Parathyroid adenoma (tissue), 2 donors: ENCODE results near the gene OGT.

Experiments used
- H2AFZ ChIP-seq: fragments of 300-600 bp; sonication (generic); one replicate; pipeline ENCODE4 v1.7.0; 2017; ENCODE audit warnings: antibody characterized with exemption, mild to moderate bottlenecking
- H3K27ac ChIP-seq: fragments of 300-600 bp; sonication (generic); one replicate; pipeline ENCODE4 v1.7.0; 2017
- H3K27me3 ChIP-seq: fragments of 300-600 bp; sonication (generic); one replicate; pipeline ENCODE4 v1.7.0; 2017; ENCODE audit warnings: low read length; ENCODE audit not compliant: control insufficient read depth, insufficient read depth
- H3K36me3 ChIP-seq: fragments of 300-600 bp; sonication (generic); one replicate; pipeline ENCODE4 v1.7.0; 2017; ENCODE audit warnings: low read length; ENCODE audit not compliant: control insufficient read depth, insufficient read depth
- H3K4me1 ChIP-seq: fragments of 300-600 bp; sonication (generic); one replicate; pipeline ENCODE4 v1.7.0; 2017; ENCODE audit warnings: control low read depth
- H3K4me2 ChIP-seq: fragments of 300-600 bp; sonication (generic); one replicate; pipeline ENCODE4 v1.7.0; 2017; ENCODE audit warnings: low read length
- H3K4me3 ChIP-seq: fragments of 300-600 bp; sonication (generic); one replicate; pipeline ENCODE4 v1.7.0; 2017; ENCODE audit warnings: low read depth, low read length
- H3K79me2 ChIP-seq: fragments of 300-600 bp; sonication (generic); one replicate; pipeline ENCODE4 v1.7.0; 2017; ENCODE audit warnings: control low read depth
- H3K9ac ChIP-seq: fragments of 300-600 bp; sonication (generic); one replicate; pipeline ENCODE4 v1.7.0; 2017; ENCODE audit warnings: mild to moderate bottlenecking
- H3K9me3 ChIP-seq: fragments of 300-600 bp; sonication (generic); one replicate; pipeline ENCODE4 v1.7.0; 2017; ENCODE audit warnings: low read length; ENCODE audit not compliant: control insufficient read depth
- TF ChIP-seq, protein P1 (sequence below): fragments of 300-600 bp; sonication (generic); IDR thresholded peaks from one replicate; pipeline ENCODE4 v1.7.0; 2017; ENCODE audit warnings: antibody characterized with exemption, mild to moderate bottlenecking
- donor health status: primary hyperparathyroidism.

OGT gene

DNA sequence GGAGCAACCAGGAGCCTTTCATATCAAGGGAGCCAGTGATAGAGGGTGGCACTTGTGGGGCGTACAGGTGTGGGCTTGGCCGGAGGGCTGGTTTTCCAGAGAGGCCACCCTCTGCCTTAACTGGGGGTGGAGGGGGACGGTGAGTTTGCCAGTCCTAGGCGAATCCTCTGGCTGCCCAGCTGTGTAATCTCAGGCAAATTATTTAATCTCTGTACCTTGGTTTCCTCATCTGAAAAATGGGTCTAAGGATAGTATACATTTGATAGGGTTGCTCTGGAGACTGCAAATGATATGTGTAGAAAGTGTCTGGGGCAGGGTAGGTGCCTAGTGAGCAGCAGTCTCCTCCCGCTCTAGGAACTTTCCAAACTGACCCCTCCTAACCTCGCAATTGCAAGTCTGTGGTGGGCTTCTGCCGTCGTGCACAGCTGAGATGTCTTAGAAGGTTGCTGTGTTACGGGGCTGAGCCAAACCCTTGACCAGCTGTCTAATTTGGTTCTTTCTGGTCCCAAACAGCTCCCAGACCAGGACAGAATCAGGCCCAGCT is 89.2 kb downstream of the OGT start:
- Histone ChIP-seq H2AFZ (no peak overlapping the region), H3K9ac (no peak overlapping the region), H3K27me3 (no peaks in the 10 kb centered on the region), H3K4me3 (no peak overlapping the region), H3K4me2 (no peak overlapping the region), H3K36me3 (no peaks in the 10 kb centered on the region), H3K27ac (no peak overlapping the region), H3K4me1 (no peaks in the 10 kb centered on the region), H3K9me3 (no peaks in the 10 kb centered on the region), H3K79me2 (no peaks in the 10 kb centered on the region)
- TF ChIP-seq, protein P1, sequence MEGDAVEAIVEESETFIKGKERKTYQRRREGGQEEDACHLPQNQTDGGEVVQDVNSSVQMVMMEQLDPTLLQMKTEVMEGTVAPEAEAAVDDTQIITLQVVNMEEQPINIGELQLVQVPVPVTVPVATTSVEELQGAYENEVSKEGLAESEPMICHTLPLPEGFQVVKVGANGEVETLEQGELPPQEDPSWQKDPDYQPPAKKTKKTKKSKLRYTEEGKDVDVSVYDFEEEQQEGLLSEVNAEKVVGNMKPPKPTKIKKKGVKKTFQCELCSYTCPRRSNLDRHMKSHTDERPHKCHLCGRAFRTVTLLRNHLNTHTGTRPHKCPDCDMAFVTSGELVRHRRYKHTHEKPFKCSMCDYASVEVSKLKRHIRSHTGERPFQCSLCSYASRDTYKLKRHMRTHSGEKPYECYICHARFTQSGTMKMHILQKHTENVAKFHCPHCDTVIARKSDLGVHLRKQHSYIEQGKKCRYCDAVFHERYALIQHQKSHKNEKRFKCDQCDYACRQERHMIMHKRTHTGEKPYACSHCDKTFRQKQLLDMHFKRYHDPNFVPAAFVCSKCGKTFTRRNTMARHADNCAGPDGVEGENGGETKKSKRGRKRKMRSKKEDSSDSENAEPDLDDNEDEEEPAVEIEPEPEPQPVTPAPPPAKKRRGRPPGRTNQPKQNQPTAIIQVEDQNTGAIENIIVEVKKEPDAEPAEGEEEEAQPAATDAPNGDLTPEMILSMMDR = no peak

DNA sequence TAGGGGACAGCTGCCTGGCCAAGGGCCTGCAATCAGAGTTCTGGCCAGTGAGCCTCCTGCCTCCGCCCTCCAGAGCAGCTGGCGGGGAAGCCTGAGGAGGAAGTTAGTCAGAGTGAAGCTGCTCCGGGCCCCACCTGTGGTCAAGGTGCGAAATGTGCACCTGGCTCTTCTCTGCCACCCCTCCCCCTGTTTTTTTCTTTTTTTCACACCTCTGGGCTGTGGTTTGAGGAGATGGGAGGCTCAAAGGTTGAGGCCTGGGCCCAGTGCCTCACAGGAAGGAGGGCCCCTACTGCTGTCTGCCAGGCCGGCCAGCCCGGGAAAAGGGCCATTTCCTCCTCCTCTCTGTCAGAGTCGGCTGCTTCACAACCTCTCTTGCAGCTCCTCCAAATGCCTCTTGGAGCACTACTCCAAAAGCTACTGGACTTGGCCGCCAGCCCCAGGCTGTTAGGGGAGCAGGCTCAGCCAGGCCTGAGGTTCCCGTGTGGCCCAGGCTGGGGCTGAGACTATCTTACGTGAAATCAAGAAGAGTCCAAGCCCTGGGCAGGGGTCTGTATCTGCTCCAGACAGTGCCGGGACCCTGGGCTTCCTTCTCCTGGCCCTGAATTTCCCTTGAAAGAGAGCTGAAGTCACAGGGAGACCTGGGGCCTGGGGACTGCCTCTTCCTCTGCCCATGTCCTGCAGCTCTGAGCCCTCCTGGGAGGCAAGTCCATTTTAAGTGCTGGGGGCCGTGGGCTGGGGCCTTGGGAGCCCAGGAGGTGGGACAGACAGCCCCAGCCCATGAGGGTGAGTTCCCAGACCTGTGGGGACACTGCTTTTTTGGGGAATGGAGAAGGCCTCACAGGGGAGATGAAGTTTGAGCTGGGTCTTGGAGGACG is 89.9 kb downstream of the OGT start:
- Histone ChIP-seq H3K27me3 (no peaks in the 10 kb centered on the region), H3K4me2 (no peak overlapping the region), H3K9ac (no peak overlapping the region), H3K36me3 (no peaks in the 10 kb centered on the region), H3K4me1 (no peaks in the 10 kb centered on the region), H3K4me3 (no peak overlapping the region), H2AFZ (peak overlapping the region; percentile 57), H3K27ac (peak overlapping the region; percentile 16), H3K79me2 (no peaks in the 10 kb centered on the region), H3K9me3 (no peaks in the 10 kb centered on the region)
- TF ChIP-seq, protein P1 = no peak

DNA sequence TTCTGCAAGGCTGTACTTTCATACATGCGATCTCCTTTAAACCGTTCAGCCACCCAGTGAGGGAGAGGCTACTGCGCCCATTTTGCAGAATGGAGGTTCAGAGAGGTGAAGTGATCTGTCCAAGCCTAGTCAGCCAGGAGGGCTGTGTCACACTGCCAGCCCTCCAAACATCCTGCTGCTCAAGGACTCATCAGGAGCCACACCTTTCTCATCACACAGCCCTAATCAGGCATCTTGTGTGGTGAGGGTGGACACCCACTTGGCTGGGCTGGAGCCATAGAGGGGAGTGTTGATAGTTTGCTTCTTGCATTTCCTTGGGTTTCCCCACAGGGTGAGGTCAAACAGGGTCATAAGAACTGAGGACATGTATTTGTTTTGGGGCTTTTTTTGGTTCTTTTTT is 90.8 kb downstream of the OGT start:
- TF ChIP-seq, protein P1 = no peak

DNA sequence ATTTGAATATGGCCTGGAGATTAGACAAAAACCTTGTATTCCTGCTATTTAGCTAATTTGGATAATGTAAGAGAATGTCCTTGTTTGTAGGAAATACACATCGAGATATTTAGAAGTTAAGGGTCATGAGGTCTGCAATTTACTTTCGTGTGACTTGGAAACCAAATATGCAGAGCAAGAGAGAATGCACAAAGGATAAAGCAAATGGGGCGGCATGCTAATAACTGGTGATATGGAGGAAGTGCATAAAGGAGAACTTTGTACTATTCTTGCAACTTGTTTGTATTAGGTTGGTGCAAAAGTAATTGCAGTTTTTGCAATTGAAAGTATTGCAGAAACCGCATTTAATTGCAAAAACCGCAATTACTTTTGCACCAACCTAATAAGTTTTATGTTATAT is 92.6 kb downstream of the OGT start:
- TF ChIP-seq, protein P1 = no peak
- H3K27me3 ChIP-seq = no peaks in the 10 kb centered on the region
- H3K4me2 ChIP-seq = no peak overlapping the region
- H3K27ac ChIP-seq = no peak overlapping the region
- no peaks in the 10 kb centered on the region for H3K79me2 ChIP-seq
- H3K9ac ChIP-seq = no peak overlapping the region
- no peak overlapping the region for H3K4me3 ChIP-seq
- H2AFZ ChIP-seq = no peak overlapping the region
- no peaks in the 10 kb centered on the region for H3K36me3 ChIP-seq
- H3K9me3 ChIP-seq = no peaks in the 10 kb centered on the region
- no peaks in the 10 kb centered on the region for H3K4me1 ChIP-seq

More for the DNA sequence above, 90.8 kb downstream of the OGT start:
- Histone ChIP-seq H3K4me1 (no peaks in the 10 kb centered on the region), H2AFZ (no peak overlapping the region), H3K9ac (no peak overlapping the region), H3K4me2 (no peak overlapping the region), H3K27ac (no peak overlapping the region), H3K36me3 (no peaks in the 10 kb centered on the region), H3K79me2 (no peaks in the 10 kb centered on the region), H3K4me3 (no peak overlapping the region), H3K27me3 (no peaks in the 10 kb centered on the region), H3K9me3 (no peaks in the 10 kb centered on the region)
